SK-MEL-5 (cell line): ENCODE measurements around the gene ARL4D. TPM values are rescaled to one million over a fixed set of nuclear protein-coding genes. Genes with fewer than 3 reads are reported as not detected.

ENCODE experiments used
- DNase-seq: peaks from one replicate; pipeline ENCODE4 v3.0.0-alpha.2; 2016; ENCODE audit warnings: low read depth, low spot score
- in situ Hi-C: cut with HindIII; loops from 2 replicates; pipeline ENCODE4 v1.10.0; 2016; ENCODE audit warnings: low sequenced_read_pairs, high pct_unique_total_duplicates, low pct_unique_long_range_greater_than_20kb
- small RNA-seq, 2 experiments: library from RNA; depleted of rRNA; stranded (forward); fragments of <200 nt; gene quantifications; one replicate each; pipeline ENCODE3, GENCODE V24; 2014
- total RNA-seq: library from RNA; depleted of rRNA; stranded (reverse); fragments of >200 nt; shearing (Covaris generic); gene quantifications from 2 replicates; pipeline ENCODE4 v1.2.3, GENCODE V29; 2014; rRNA removed

ARL4D gene
- total RNA-seq, 1 experiment from 2014 or later: 3.7 TPM

GRCh38 chr17:43439041-43439440 lies 40.2 kb downstream of the ARL4D start:
- in situ Hi-C loops: no loop called here
- DNase-seq: no peak

GRCh38 chr17:43442711-43443110 lies 43.9 kb downstream of the ARL4D start:
- in situ Hi-C loops: no loop called here
- DNase-seq: no peak

- in situ Hi-C loops: no loop called here
- no peak for DNase-seq
Observed at GRCh38 chr17:43443381-43443780, 44.6 kb downstream of the ARL4D start.

GRCh38 chr17:43444223-43445008 lies 45.6 kb downstream of the ARL4D start:
- in situ Hi-C loops: no loop called here
- DNase-seq: no peak

- in situ Hi-C loops: no loop called here
- DNase-seq: no peak
Observed at GRCh38 chr17:43445009-43445589, 46.3 kb downstream of the ARL4D start.

GRCh38 chr17:43446773-43447172 lies 48.0 kb downstream of the ARL4D start:
- DNase-seq: no peak
- in situ Hi-C loops: no loop called here

GRCh38 chr17:43448720-43449469 lies 50.1 kb downstream of the ARL4D start:
- in situ Hi-C loops: no loop called here
- DNase-seq: no peak

GRCh38 chr17:43449470-43450248 lies 50.9 kb downstream of the ARL4D start:
- in situ Hi-C loops: no loop called here
- DNase-seq: no peak

Small RNA genes within 50 kb of the gene (small RNA-seq; reads per million reads assigned to genes)
- gene RNU6-1137P: 0 reads per million in 2 experiments
- 0 reads per million in 2 experiments for gene RNU6-406P
- 0 reads per million in 2 experiments for gene RNU6-470P

Other genes with a start within 250 kb of the ARL4D start
- gene NBR1, start 227.8 kb upstream of the ARL4D start, total RNA-seq: 88.6 and 95.0 TPM in 2 replicates
- 1.2 and 1.3 TPM in 2 replicates for gene TMEM106A, start 187.1 kb upstream of the ARL4D start, total RNA-seq
- gene CCDC200, start 170.4 kb upstream of the ARL4D start, total RNA-seq: not detected in 2 replicates
- not detected in 2 replicates for gene RNU2-1, start 165.0 kb upstream of the ARL4D start, total RNA-seq
- 41.7 and 46.3 TPM in 2 replicates for gene DHX8, start 85.0 kb downstream of the ARL4D start, total RNA-seq
- gene ETV4, start 147.3 kb downstream of the ARL4D start, total RNA-seq: 154 and 164 TPM in 2 replicates